Activated CD4-positive, alpha-beta memory T cell treated with anti-CD3 and anti-CD28 coated beads for 36 hours (primary cell): Measurements from ENCODE around the gene ZNF503. TPM values are rescaled to one million over a fixed set of nuclear protein-coding genes. Genes with fewer than 3 reads are reported as not detected.

ENCODE experiments used
- CTCF ChIA-PET: fragments of 350-600 bp; sonication (Branson Sonifier 250); formaldehyde crosslinking; loops from one replicate; lab custom pipeline; 2021; ENCODE audit warnings: antibody characterized with exemption, inconsistent platforms; lab: Charles Lee
- POLR2A ChIA-PET: fragments of 350-600 bp; sonication (Branson Sonifier 250); formaldehyde crosslinking; loops from one replicate; lab custom pipeline; 2021; ENCODE audit warnings: antibody characterized with exemption; lab: Charles Lee
- DNase-seq: peaks from one replicate; pipeline ENCODE4 v3.0.0-alpha.2; 2020
- H3K27ac Mint-ChIP-seq: one replicate; pipeline ENCODE4 v1.8.0; 2021; ENCODE audit warnings: mixed read lengths
- H3K27me3 Mint-ChIP-seq: one replicate; pipeline ENCODE4 v1.8.0; 2021; ENCODE audit warnings: mixed read lengths
- H3K36me3 Mint-ChIP-seq: one replicate; pipeline ENCODE4 v1.8.0; 2021; ENCODE audit warnings: mixed read lengths
- H3K4me1 Mint-ChIP-seq: one replicate; pipeline ENCODE4 v1.8.0; 2021; ENCODE audit warnings: low read depth, mixed read lengths
- H3K4me3 Mint-ChIP-seq: one replicate; pipeline ENCODE4 v1.8.0; 2021; ENCODE audit warnings: mild to moderate bottlenecking, mixed read lengths
- H3K9me3 Mint-ChIP-seq: one replicate; pipeline ENCODE4 v1.8.0; 2021; ENCODE audit warnings: mixed read lengths
- intact Hi-C: fragments of 100-400 bp; cut with micrococcal nuclease; formaldehyde crosslinking; loops from one replicate; pipeline ENCODE4 v1.15.1; 2023
- total RNA-seq, 2 experiments: library from RNA; stranded (reverse); gene quantifications; one replicate each; pipeline ENCODE4 v1.2.3, GENCODE V29; 2021

Gene ZNF503
- total RNA-seq, 2 experiments from 2014 or later, result 0.38 to 0.56 TPM

GRCh38 chr10:75439811-75440210 lies 38.2 kb upstream of the ZNF503 start:
- intact Hi-C loops, result no loop called here
- H3K36me3 Mint-ChIP-seq, result peaks cover 4% of the 10 kb centered on the region
- CTCF ChIA-PET, result no interaction called here
- peaks cover 21% of the 10 kb centered on the region for H3K9me3 Mint-ChIP-seq
- no peak overlapping the region for H3K27ac Mint-ChIP-seq
- H3K27me3 Mint-ChIP-seq, result peaks cover 5% of the 10 kb centered on the region
- POLR2A ChIA-PET, result no interaction called here
- H3K4me1 Mint-ChIP-seq, result no peaks in the 10 kb centered on the region
- no peak overlapping the region for H3K4me3 Mint-ChIP-seq
- DNase-seq, result no peak

GRCh38 chr10:75438275-75438674 lies 36.7 kb upstream of the ZNF503 start:
- Mint-ChIP-seq H3K36me3 (peaks cover 3% of the 10 kb centered on the region), H3K9me3 (peaks cover 10% of the 10 kb centered on the region), H3K27me3 (peaks cover 11% of the 10 kb centered on the region), H3K4me1 (no peaks in the 10 kb centered on the region), H3K27ac (no peak overlapping the region), H3K4me3 (no peak overlapping the region)
- CTCF ChIA-PET, result no interaction called here
- intact Hi-C loops, result no loop called here
- POLR2A ChIA-PET, result no interaction called here
- DNase-seq, result no peak

- Mint-ChIP-seq H3K27ac (no peak overlapping the region), H3K36me3 (no peaks in the 10 kb centered on the region), H3K9me3 (peaks cover 5% of the 10 kb centered on the region), H3K27me3 (peaks cover 14% of the 10 kb centered on the region), H3K4me1 (no peaks in the 10 kb centered on the region), H3K4me3 (no peak overlapping the region)
- POLR2A ChIA-PET, result no interaction called here
- CTCF ChIA-PET, result no interaction called here
- DNase-seq, result no peak
- intact Hi-C loops, result no loop called here
These were observed 36.1 kb upstream of the ZNF503 start for GRCh38 chr10:75437693-75438092.

DNA sequence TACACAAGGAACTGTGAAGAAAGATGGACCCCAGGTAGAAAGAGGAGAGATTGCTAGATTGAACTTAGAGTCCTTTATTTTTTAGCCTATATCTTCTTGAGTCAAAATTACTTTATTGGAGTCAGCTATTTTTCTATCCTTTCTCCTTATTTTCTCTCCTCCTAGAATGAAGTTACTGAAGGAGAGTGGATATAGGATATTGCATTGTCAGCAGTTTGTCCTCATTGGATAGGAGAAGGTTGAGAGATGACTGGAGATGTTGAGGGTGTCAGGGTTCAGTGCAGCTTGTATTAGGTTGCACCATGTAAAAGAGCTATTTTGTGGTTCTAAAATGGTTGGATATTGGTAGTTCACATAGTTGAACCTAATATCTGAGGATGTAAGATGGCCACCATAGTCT lies 35.3 kb upstream of the ZNF503 start:
- DNase-seq, result no peak
- Mint-ChIP-seq H3K36me3 (no peaks in the 10 kb centered on the region), H3K4me3 (no peak overlapping the region), H3K27me3 (peaks cover 22% of the 10 kb centered on the region), H3K9me3 (no peaks in the 10 kb centered on the region), H3K4me1 (no peaks in the 10 kb centered on the region), H3K27ac (no peak overlapping the region)
- ChIA-PET CTCF (no interaction called here), POLR2A (no interaction called here)
- intact Hi-C loops, result no loop called here

- Mint-ChIP-seq H3K27me3 (peaks cover 28% of the 10 kb centered on the region), H3K4me1 (no peaks in the 10 kb centered on the region), H3K4me3 (no peak overlapping the region), H3K36me3 (no peaks in the 10 kb centered on the region), H3K27ac (no peak overlapping the region), H3K9me3 (no peaks in the 10 kb centered on the region)
- POLR2A ChIA-PET, result no interaction called here
- intact Hi-C loops, result no loop called here
- CTCF ChIA-PET, result no interaction called here
- no peak for DNase-seq
These were observed 33.7 kb upstream of the ZNF503 start for GRCh38 chr10:75435291-75435690.

DNA sequence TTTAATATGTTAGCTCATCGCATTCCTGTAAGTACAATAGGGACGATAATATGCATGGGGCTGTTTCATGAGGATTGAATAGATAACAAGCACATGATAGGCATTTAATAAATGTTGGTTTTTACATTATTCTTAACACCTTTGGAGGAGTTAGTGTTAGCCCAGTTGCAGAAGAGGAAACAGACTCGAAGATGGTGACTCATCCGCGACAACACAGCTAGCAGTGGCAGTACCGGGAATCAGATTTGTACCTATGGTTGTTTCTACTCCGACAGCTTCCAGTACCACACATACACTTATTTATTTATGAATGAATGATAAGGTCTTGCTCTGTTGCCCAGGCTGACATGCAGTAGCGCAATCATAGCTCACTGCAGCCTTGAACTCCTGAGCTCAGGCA lies 32.7 kb upstream of the ZNF503 start:
- intact Hi-C loops, result no loop called here
- DNase-seq, result no peak
- ChIA-PET CTCF (no interaction called here), POLR2A (no interaction called here)
- H3K4me1 Mint-ChIP-seq, result no peaks in the 10 kb centered on the region
- no peak overlapping the region for H3K4me3 Mint-ChIP-seq
- peaks cover 33% of the 10 kb centered on the region for H3K27me3 Mint-ChIP-seq
- no peaks in the 10 kb centered on the region for H3K36me3 Mint-ChIP-seq
- no peaks in the 10 kb centered on the region for H3K9me3 Mint-ChIP-seq
- no peak overlapping the region for H3K27ac Mint-ChIP-seq

GRCh38 chr10:75433216-75433615 lies 31.7 kb upstream of the ZNF503 start:
- POLR2A ChIA-PET, result no interaction called here
- no peak overlapping the region for H3K4me3 Mint-ChIP-seq
- H3K27ac Mint-ChIP-seq, result no peak overlapping the region

DNA sequence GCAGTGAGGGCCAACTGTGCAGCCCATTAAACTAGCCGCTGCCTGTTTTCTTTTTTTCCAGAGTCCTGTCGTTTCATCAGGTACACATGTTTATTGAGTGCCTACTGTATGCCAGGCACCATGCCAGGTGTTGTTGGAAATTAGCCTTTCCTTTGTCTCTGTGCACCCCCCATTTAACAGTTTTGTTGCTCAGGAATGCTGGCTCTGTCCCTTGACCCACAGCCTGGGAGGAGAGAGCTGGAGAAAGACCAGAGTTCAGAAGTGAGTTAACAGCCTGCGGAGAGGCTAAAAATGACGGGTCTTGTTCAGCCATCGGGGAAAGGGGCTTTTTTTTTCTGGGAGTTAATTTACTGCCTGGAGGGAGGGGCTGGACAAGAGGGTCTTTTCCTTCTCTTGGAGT lies 31.2 kb upstream of the ZNF503 start:
- DNase-seq, result no peak
- Mint-ChIP-seq H3K4me3 (no peak overlapping the region), H3K9me3 (no peaks in the 10 kb centered on the region), H3K36me3 (no peaks in the 10 kb centered on the region), H3K27me3 (peaks cover 36% of the 10 kb centered on the region), H3K4me1 (no peaks in the 10 kb centered on the region), H3K27ac (no peak overlapping the region)
- intact Hi-C loops, result no loop called here
- CTCF ChIA-PET, result no interaction called here
- POLR2A ChIA-PET, result no interaction called here

More at GRCh38 chr10:75433216-75433615, 31.7 kb upstream of the ZNF503 start:
- H3K27me3 Mint-ChIP-seq, result peaks cover 35% of the 10 kb centered on the region
- H3K9me3 Mint-ChIP-seq, result no peaks in the 10 kb centered on the region
- intact Hi-C loops, result no loop called here
- DNase-seq, result no peak
- CTCF ChIA-PET, result no interaction called here
- no peaks in the 10 kb centered on the region for H3K4me1 Mint-ChIP-seq
- H3K36me3 Mint-ChIP-seq, result no peaks in the 10 kb centered on the region

DNA sequence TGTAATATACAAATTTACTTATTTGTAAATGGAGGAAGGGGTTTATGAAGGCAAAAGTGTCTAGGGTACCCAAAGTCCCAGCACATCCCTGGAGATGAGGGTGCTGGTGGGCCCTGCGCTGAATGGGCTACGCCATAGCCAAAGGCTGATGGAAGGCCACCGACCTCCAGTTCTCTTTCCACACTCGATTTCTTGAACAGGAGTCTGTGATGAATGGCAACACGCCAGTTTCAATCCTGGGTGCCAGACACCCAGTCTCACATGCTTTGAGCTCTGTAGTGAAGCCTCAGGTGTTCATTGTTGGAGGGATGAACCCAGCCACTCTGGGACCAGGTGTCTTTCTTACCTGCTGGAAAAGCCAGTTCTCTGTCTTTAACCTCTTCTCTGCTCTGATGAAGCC lies 30.6 kb upstream of the ZNF503 start:
- no peaks in the 10 kb centered on the region for H3K9me3 Mint-ChIP-seq
- no peaks in the 10 kb centered on the region for H3K36me3 Mint-ChIP-seq
- H3K27me3 Mint-ChIP-seq, result peaks cover 35% of the 10 kb centered on the region
- no peaks in the 10 kb centered on the region for H3K4me1 Mint-ChIP-seq
- intact Hi-C loops, result no loop called here
- no peak overlapping the region for H3K27ac Mint-ChIP-seq
- no peak overlapping the region for H3K4me3 Mint-ChIP-seq
- CTCF ChIA-PET, result no interaction called here
- DNase-seq, result no peak
- POLR2A ChIA-PET, result no interaction called here

- CTCF ChIA-PET, result interaction anchor here (1.0 kb wide), 1 partner anchor 36 kb away, joined by 3 read pairs; no protein-coding TSS in a partner anchor
- Mint-ChIP-seq H3K4me3 (no peak within 1 kb of the TSS), H3K27ac (no peak within 1 kb of the TSS), H3K9me3 (no peaks in the 10 kb centered on the region), H3K27me3 (peaks cover 33% of the 10 kb centered on the region), H3K36me3 (no peaks in the 10 kb centered on the region), H3K4me1 (no peaks in the 10 kb centered on the region)
- no peak for DNase-seq
- intact Hi-C loops, result no loop called here
- POLR2A ChIA-PET, result no interaction called here
These were observed 29.9 kb upstream of the ZNF503 start, which contains the start of gene LRMDA for GRCh38 chr10:75431180-75432111. TSS of gene LRMDA (plus strand) at chr10:75431624.

DNA sequence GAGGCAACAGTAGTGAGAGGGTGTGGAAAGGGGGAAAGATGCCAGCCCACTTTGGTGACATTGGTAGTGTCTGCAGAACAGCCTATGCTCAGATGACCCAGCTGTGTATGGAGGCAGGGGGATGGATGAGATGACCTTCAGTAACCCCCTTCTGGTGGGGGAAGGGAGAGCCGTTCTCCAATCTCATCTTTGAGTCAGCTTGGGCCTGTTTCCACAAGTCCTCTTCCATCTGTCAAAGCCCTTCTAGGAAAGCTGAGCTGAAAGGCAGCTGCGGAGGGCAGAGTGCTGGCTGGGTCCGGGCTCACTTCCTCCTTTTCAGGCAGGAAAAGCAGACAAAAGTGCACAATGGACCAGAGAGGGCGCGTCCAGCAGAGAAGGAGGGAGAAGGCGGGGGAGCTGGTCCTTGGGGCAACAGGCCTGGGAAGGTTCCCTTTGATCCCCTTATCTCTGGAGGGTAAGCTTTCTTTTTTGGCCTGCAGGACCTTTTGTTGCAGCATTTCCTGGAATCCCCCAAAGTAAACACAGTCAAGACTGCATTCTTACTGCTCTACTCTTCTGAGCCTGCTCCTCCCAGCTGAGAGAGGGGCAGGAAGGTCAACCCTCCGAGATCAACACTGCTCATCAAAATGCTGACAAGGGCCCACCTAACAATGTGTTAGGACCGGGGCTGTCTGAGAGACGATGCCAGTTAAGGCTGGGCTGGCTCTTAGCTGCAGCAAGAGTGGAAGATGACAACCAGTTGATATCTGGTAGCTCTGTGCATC lies 28.6 kb upstream of the ZNF503 start:
- peaks cover 33% of the 10 kb centered on the region for H3K27me3 Mint-ChIP-seq
- no peak for DNase-seq
- CTCF ChIA-PET, result interaction anchor here (1.0 kb wide), 1 partner anchor 35 kb away, joined by 3 read pairs; no protein-coding TSS in a partner anchor
- intact Hi-C loops, result no loop called here
- H3K9me3 Mint-ChIP-seq, result no peaks in the 10 kb centered on the region
- H3K4me1 Mint-ChIP-seq, result no peaks in the 10 kb centered on the region
- POLR2A ChIA-PET, result no interaction called here
- H3K36me3 Mint-ChIP-seq, result no peaks in the 10 kb centered on the region
- H3K4me3 Mint-ChIP-seq, result no peak overlapping the region
- H3K27ac Mint-ChIP-seq, result no peak overlapping the region

- Mint-ChIP-seq H3K27ac (no peak overlapping the region), H3K9me3 (no peaks in the 10 kb centered on the region), H3K4me1 (no peaks in the 10 kb centered on the region), H3K27me3 (peaks cover 33% of the 10 kb centered on the region), H3K4me3 (no peak overlapping the region), H3K36me3 (no peaks in the 10 kb centered on the region)
- DNase-seq, result no peak
- intact Hi-C loops, result no loop called here
- CTCF ChIA-PET, result no interaction called here
- POLR2A ChIA-PET, result no interaction called here
These were observed 27.7 kb upstream of the ZNF503 start for GRCh38 chr10:75429159-75429827.
